Measurements from ENCODE around the gene SORCS2. TPM values are rescaled to one million over a fixed set of nuclear protein-coding genes. Genes with fewer than 3 reads are reported as not detected.

SORCS2 gene
- total and polyA plus RNA-seq, 2 of the 4 experiments (the other 2 are of a cell fraction), result 0.36 to 0.62 TPM

DNA sequence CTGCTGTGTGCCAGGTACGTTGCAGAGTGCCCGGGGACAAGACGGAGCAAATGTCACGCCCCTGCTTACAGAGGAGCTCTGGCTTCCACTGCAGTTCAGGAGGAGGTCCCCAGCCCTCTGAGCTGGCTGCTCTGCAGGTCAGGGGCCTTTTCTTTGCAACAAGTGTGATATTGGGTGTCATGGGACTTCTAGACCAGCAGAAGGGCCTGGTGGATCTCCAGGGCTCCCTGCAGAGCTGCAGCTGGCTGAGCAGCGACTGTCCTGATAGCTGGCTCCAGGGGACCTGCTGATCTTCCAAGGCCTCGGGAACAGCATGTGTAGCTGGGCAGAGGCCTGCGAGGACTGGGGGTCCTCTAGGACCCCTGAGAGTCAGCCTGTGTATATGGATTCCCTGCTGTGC, 120.4 kb downstream of the SORCS2 start:
- POLR2A ChIA-PET (ENCODE audit: unreplicated experiment), result no interaction called here
- dilution Hi-C loops (cut with HindIII; ENCODE audit: low sequenced_read_pairs, unreplicated experiment), result no loop called here

More for the DNA sequence above, 120.4 kb downstream of the SORCS2 start:
- Histone ChIP-seq H2AFZ (replicated peaks; ENCODE audit: low read length, poor library complexity) (no peak overlapping the region), H2BK20ac (ENCODE audit: low read depth, low read length) (no peak overlapping the region), H3K9me3 (ENCODE audit: control insufficient read depth, insufficient read depth, low read length) (no peaks in the 10 kb centered on the region), H2BK15ac (ENCODE audit: low read depth, low read length) (no peak overlapping the region), H2AK9ac (replicated peaks; ENCODE audit: low read depth, low read length, poor library complexity) (no peak overlapping the region), H3K36me3 (ENCODE audit: control insufficient read depth, insufficient read depth, low read length) (no peaks in the 10 kb centered on the region), H2BK120ac (ENCODE audit: low read depth, low read length) (no peak overlapping the region), H3K4me3 (ENCODE audit: insufficient read depth, low read depth, low read length) (no peak overlapping the region), H3K4me1 (ENCODE audit: control insufficient read depth, insufficient read depth, low read length) (no peaks in the 10 kb centered on the region), H4K20me1 (ENCODE audit: insufficient read depth, low read length) (no peaks in the 10 kb centered on the region; the same call in 1 of the 2 replicates), H3K56ac (ENCODE audit: extremely low read depth, insufficient read depth, low read length) (no peak overlapping the region), H4K5ac (ENCODE audit: low read depth, low read length) (no peak overlapping the region), H4K91ac (ENCODE audit: insufficient read depth, low read depth, low read length) (no peak overlapping the region), H3K27ac (ENCODE audit: insufficient read depth, low read length) (no peak overlapping the region), H3K79me1 (ENCODE audit: low read depth in 1 of 2, low read length in 2 of 2) (no peaks in the 10 kb centered on the region), H2BK5ac (ENCODE audit: low read depth, low read length, poor library complexity, severe bottlenecking) (no peak overlapping the region), H3K18ac (ENCODE audit: low read depth, low read length) (no peak overlapping the region), H3K4ac (ENCODE audit: low read depth, low read length) (no peak overlapping the region), H3K23ac (ENCODE audit: low read depth, low read length) (no peak overlapping the region), H2AK5ac (ENCODE audit: low read depth, low read length) (no peak overlapping the region), H3K9me1 (ENCODE audit: insufficient read depth, low read length) (peaks cover 2% of the 10 kb centered on the region; the same call in 1 of the 2 replicates), H3K9ac (ENCODE audit: low read depth, low read length) (no peak overlapping the region), H3K27me3 (ENCODE audit: control insufficient read depth, insufficient read depth, low read length) (peaks cover 41% of the 10 kb centered on the region), H3K4me2 (ENCODE audit: low read depth, low read length) (no peak overlapping the region), H3K14ac (replicated peaks; ENCODE audit: low read depth, low read length) (no peak overlapping the region), H4K8ac (ENCODE audit: low read depth in 2 of 2, low read length in 2 of 2) (no peak overlapping the region)
- ATAC-seq (ENCODE audit: low read depth) (no peak), DNase-seq (no peak)
- 76% methylated on average over 7 of the region's 7 CpGs; no CpG with 5 or more reads in 1 of the 2 experiments for WGBS, 2 experiments (ENCODE audit: extremely low coverage in 2 of 2, insufficient read length in 1 of 2)
- intact Hi-C loops (cut with micrococcal nuclease) (no loop called here), in situ Hi-C loops (cut with MboI; ENCODE audit: low sequenced_read_pairs) (no loop called here)
- BruUV-seq (replicated peaks), result no TSS peak
- TF ChIP-seq MAZ (IDR thresholded peaks at IDR 0.05; ENCODE audit: borderline replicate concordance, low read depth, low read length) (no peak), SMC3 (IDR thresholded peaks at IDR 0.05; ENCODE audit: low read depth, low read length) (no peak), MAFK (IDR thresholded peaks at IDR 0.05; ENCODE audit: low read depth, low read length) (no peak), CHD1 (IDR thresholded peaks at IDR 0.05; ENCODE audit: low read depth, low read length) (no peak)
- TF ChIP-seq, protein P1, sequence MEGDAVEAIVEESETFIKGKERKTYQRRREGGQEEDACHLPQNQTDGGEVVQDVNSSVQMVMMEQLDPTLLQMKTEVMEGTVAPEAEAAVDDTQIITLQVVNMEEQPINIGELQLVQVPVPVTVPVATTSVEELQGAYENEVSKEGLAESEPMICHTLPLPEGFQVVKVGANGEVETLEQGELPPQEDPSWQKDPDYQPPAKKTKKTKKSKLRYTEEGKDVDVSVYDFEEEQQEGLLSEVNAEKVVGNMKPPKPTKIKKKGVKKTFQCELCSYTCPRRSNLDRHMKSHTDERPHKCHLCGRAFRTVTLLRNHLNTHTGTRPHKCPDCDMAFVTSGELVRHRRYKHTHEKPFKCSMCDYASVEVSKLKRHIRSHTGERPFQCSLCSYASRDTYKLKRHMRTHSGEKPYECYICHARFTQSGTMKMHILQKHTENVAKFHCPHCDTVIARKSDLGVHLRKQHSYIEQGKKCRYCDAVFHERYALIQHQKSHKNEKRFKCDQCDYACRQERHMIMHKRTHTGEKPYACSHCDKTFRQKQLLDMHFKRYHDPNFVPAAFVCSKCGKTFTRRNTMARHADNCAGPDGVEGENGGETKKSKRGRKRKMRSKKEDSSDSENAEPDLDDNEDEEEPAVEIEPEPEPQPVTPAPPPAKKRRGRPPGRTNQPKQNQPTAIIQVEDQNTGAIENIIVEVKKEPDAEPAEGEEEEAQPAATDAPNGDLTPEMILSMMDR (conservative IDR thresholded peaks at IDR 0.05; ENCODE audit: low read depth, low read length), result no peak
- TF ChIP-seq, protein P2, sequence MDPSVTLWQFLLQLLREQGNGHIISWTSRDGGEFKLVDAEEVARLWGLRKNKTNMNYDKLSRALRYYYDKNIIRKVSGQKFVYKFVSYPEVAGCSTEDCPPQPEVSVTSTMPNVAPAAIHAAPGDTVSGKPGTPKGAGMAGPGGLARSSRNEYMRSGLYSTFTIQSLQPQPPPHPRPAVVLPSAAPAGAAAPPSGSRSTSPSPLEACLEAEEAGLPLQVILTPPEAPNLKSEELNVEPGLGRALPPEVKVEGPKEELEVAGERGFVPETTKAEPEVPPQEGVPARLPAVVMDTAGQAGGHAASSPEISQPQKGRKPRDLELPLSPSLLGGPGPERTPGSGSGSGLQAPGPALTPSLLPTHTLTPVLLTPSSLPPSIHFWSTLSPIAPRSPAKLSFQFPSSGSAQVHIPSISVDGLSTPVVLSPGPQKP (IDR thresholded peaks at IDR 0.05; ENCODE audit: borderline replicate concordance, low read depth, low read length), result no peak
- CTCF ChIA-PET, result no interaction called here
